ENCODE results near the gene SOX8.
A peak's percentile ranks its signal among the peaks of the same experiment; 100 is the strongest.

The SOX8 gene

GRCh38 chr16:988471-989353 is 7.1 kb downstream of the SOX8 start:
- Histone ChIP-seq H3K4me1 (ENCODE audit: control insufficient read depth, insufficient read depth, low read length) (no peaks in the 10 kb centered on the region), H3K9me3 (ENCODE audit: control insufficient read depth, insufficient read depth, low read depth, low read length) (no peaks in the 10 kb centered on the region), H3K4me3 (ENCODE audit: low read depth, low read length) (no peak overlapping the region), H3K36me3 (ENCODE audit: control insufficient read depth in 2 of 2, insufficient read depth in 1 of 2, low read length in 2 of 2) (no peaks in the 10 kb centered on the region), H3K27ac (ENCODE audit: extremely low read depth, low read depth, low read length) (no peak overlapping the region)
- CTCF ChIA-PET, result interaction anchor here (1.2 kb wide), 1 partner anchor 30 kb away, joined by 3 read pairs; no protein-coding TSS in a partner anchor
- POLR2A ChIA-PET, result no interaction called here
- TF ChIP-seq SP2 (tag by site-specific recombination; IDR thresholded peaks at IDR 0.05), result peak; percentile 26
- TF ChIP-seq ZNF558 (tag by site-specific recombination; IDR thresholded peaks at IDR 0.05), result no peak
- no peak for TF ChIP-seq ZNF837 (tag by site-specific recombination; IDR thresholded peaks at IDR 0.05)

DNA sequence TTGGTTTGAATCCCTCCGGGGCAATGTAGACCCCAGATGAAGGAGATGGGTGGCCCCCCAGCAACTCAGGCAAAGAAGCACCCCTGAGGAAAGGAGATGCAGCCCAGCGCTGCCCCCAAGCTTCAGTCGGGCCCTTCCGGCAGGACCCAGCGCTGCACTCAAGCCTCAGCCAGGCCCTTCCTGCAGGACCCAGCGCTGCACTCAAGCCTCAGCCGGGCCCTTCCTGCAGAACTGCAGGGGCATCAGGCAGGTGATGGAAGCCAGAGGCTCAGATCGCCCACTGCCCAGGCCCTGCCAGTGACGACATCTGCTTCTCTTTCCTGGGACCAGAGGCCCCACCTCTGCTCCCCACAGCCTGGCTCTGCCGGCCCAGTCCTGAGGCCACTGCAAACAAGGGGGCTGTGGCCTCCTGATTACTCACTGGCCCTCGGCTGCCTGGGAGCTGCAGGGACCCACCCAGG is 7.8 kb downstream of the SOX8 start:
- Histone ChIP-seq H3K4me1 (ENCODE audit: control insufficient read depth, insufficient read depth, low read length) (no peaks in the 10 kb centered on the region), H3K4me3 (ENCODE audit: low read depth, low read length) (no peak overlapping the region), H3K9me3 (ENCODE audit: control insufficient read depth, insufficient read depth, low read depth, low read length) (no peaks in the 10 kb centered on the region), H3K36me3 (ENCODE audit: control insufficient read depth in 2 of 2, insufficient read depth in 1 of 2, low read length in 2 of 2) (no peaks in the 10 kb centered on the region), H3K27ac (ENCODE audit: extremely low read depth, low read depth, low read length) (no peak overlapping the region)
- TF ChIP-seq ZNF239 (tag by site-specific recombination; IDR thresholded peaks at IDR 0.05) (no peak), ZNF600 (tag by site-specific recombination; IDR thresholded peaks at IDR 0.05) (peak; percentile 74), MZF1 (tag by site-specific recombination; IDR thresholded peaks at IDR 0.05; ENCODE audit: borderline replicate concordance) (no peak)
- POLR2A ChIA-PET, result no interaction called here
- CTCF ChIA-PET, result interaction anchor here (1.2 kb wide), 1 partner anchor 29 kb away, joined by 3 read pairs; no protein-coding TSS in a partner anchor

GRCh38 chr16:990516-991291 is 9.1 kb downstream of the SOX8 start:
- Histone ChIP-seq H3K4me1 (ENCODE audit: control insufficient read depth, insufficient read depth, low read length) (no peaks in the 10 kb centered on the region), H3K4me3 (ENCODE audit: low read depth, low read length) (no peak overlapping the region), H3K27ac (ENCODE audit: extremely low read depth, low read depth, low read length) (no peak overlapping the region), H3K9me3 (ENCODE audit: control insufficient read depth, insufficient read depth, low read depth, low read length) (no peaks in the 10 kb centered on the region), H3K36me3 (ENCODE audit: control insufficient read depth in 2 of 2, insufficient read depth in 1 of 2, low read length in 2 of 2) (no peaks in the 10 kb centered on the region)
- no peak for TF ChIP-seq ZNF26 (tag by site-specific recombination; IDR thresholded peaks at IDR 0.05)
- TF ChIP-seq ZNF37A (tag by site-specific recombination; IDR thresholded peaks at IDR 0.05), result no peak
- no peak for TF ChIP-seq ZNF654 (tag by site-specific recombination; IDR thresholded peaks at IDR 0.05; ENCODE audit: low read depth)
- no peak for TF ChIP-seq ZNF621 (tag by site-specific recombination; IDR thresholded peaks at IDR 0.05)
- TF ChIP-seq ZNF843 (tag by site-specific recombination; IDR thresholded peaks at IDR 0.05), result no peak
- TF ChIP-seq, protein P1, sequence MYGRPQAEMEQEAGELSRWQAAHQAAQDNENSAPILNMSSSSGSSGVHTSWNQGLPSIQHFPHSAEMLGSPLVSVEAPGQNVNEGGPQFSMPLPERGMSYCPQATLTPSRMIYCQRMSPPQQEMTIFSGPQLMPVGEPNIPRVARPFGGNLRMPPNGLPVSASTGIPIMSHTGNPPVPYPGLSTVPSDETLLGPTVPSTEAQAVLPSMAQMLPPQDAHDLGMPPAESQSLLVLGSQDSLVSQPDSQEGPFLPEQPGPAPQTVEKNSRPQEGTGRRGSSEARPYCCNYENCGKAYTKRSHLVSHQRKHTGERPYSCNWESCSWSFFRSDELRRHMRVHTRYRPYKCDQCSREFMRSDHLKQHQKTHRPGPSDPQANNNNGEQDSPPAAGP (tag by site-specific recombination; IDR thresholded peaks at IDR 0.05), result no peak
- no peak for TF ChIP-seq ZNF707 (tag by site-specific recombination; IDR thresholded peaks at IDR 0.05)
- TF ChIP-seq ZNF248 (tag by site-specific recombination; IDR thresholded peaks at IDR 0.05), result no peak
- TF ChIP-seq ZNF138 (tag by site-specific recombination; IDR thresholded peaks at IDR 0.05; ENCODE audit: borderline replicate concordance), result no peak
- no peak for TF ChIP-seq ZNF16 (tag by site-specific recombination; IDR thresholded peaks at IDR 0.05; ENCODE audit: low read depth)
- TF ChIP-seq, protein P2, sequence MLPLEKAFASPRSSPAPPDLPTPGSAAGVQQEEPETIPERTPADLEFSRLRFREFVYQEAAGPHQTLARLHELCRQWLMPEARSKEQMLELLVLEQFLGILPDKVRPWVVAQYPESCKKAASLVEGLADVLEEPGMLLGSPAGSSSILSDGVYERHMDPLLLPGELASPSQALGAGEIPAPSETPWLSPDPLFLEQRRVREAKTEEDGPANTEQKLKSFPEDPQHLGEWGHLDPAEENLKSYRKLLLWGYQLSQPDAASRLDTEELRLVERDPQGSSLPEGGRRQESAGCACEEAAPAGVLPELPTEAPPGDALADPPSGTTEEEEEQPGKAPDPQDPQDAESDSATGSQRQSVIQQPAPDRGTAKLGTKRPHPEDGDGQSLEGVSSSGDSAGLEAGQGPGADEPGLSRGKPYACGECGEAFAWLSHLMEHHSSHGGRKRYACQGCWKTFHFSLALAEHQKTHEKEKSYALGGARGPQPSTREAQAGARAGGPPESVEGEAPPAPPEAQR (tag by site-specific recombination; IDR thresholded peaks at IDR 0.05), result no peak
- TF ChIP-seq, protein P3, sequence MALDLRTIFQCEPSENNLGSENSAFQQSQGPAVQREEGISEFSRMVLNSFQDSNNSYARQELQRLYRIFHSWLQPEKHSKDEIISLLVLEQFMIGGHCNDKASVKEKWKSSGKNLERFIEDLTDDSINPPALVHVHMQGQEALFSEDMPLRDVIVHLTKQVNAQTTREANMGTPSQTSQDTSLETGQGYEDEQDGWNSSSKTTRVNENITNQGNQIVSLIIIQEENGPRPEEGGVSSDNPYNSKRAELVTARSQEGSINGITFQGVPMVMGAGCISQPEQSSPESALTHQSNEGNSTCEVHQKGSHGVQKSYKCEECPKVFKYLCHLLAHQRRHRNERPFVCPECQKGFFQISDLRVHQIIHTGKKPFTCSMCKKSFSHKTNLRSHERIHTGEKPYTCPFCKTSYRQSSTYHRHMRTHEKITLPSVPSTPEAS (tag by site-specific recombination; IDR thresholded peaks at IDR 0.05), result no peak
- TF ChIP-seq ZNF664 (tag by site-specific recombination; IDR thresholded peaks at IDR 0.05), result no peak
- ChIA-PET POLR2A (no interaction called here), CTCF (no interaction called here)

Measured in HEK293 (cell line).